Caco-2 (cell line): Measurements from ENCODE around the gene FHIT. TPM values are rescaled to one million over a fixed set of nuclear protein-coding genes. Genes with fewer than 3 reads are reported as not detected.

ENCODE experiments used
- BruUV-seq: library from RNA; stranded (reverse); fragments of 400-500 nt; replicated peaks from 2 replicates; lab custom pipeline; 2021; lab: Mats Ljungman, UMichigan
- CTCF ChIA-PET: fragments of 300-600 bp; sonication (Branson Sonifier 250); formaldehyde crosslinking; loops from one replicate; lab custom pipeline; 2022; ENCODE audit warnings: antibody characterized with exemption; lab: Charles Lee
- POLR2A ChIA-PET: fragments of 300-600 bp; sonication (Branson Sonifier 250); formaldehyde crosslinking; loops from one replicate; lab custom pipeline; 2022; ENCODE audit warnings: antibody characterized with exemption; lab: Charles Lee
- DNase-seq, 2 experiments: peaks; one replicate each; pipeline versions ENCODE4 v3.0.0 to v3.0.0-alpha.2; 2020 to 2022
- H3K27me3 ChIP-seq: replicated peaks from 2 replicates; pipeline ENCODE4 v1.6.0; 2011; ENCODE audit warnings: low read length; ENCODE audit not compliant: control insufficient read depth, insufficient read depth
- H3K36me3 ChIP-seq: 2 replicates; pipeline ENCODE4 v1.5.1; 2011; ENCODE audit warnings: low read length; ENCODE audit not compliant: control insufficient read depth, insufficient read depth
- H3K4me1 ChIP-seq: fragments of 250-450 bp; sonication (Bioruptor Pico); 2 replicates; pipeline ENCODE4 v1.5.1; 2020; ENCODE audit warnings: mild to moderate bottlenecking
- H3K4me3 ChIP-seq: 2 replicates; pipeline ENCODE4 v1.5.1; 2011; ENCODE audit warnings: low read depth, mild to moderate bottlenecking, control low read depth, low read length
- H3K9me3 ChIP-seq: fragments of 250-450 bp; sonication (Bioruptor Pico); 2 replicates; pipeline ENCODE4 v1.5.1; 2020; ENCODE audit warnings: mild to moderate bottlenecking, moderate library complexity
- H3K27ac Mint-ChIP-seq: one replicate; pipeline ENCODE4 v1.8.0; 2022; ENCODE audit warnings: mixed read lengths; ENCODE audit not compliant: unreplicated experiment
- H3K27me3 Mint-ChIP-seq: one replicate; pipeline ENCODE4 v1.8.0; 2022; ENCODE audit warnings: mixed read lengths; ENCODE audit not compliant: insufficient read depth, unreplicated experiment
- H3K36me3 Mint-ChIP-seq: one replicate; pipeline ENCODE4 v1.8.0; 2022; ENCODE audit warnings: mild to moderate bottlenecking, mixed read lengths; ENCODE audit not compliant: insufficient read depth, unreplicated experiment
- H3K4me1 Mint-ChIP-seq: one replicate; pipeline ENCODE4 v1.8.0; 2022; ENCODE audit warnings: low read depth, mixed read lengths; ENCODE audit not compliant: unreplicated experiment
- H3K4me3 Mint-ChIP-seq: one replicate; pipeline ENCODE4 v1.8.0; 2022; ENCODE audit warnings: mild to moderate bottlenecking, moderate library complexity, mixed read lengths; ENCODE audit not compliant: unreplicated experiment
- H3K9me3 Mint-ChIP-seq: one replicate; pipeline ENCODE4 v1.8.0; 2022; ENCODE audit warnings: mixed read lengths; ENCODE audit not compliant: unreplicated experiment
- CTCF ChIP-seq, 2 experiments: fragments of 200-600 bp in 1 of 2; IDR thresholded peaks; 1 replicate in 1 of 2; 2 replicates in 1 of 2; pipeline versions ENCODE4 v1.5.1 to v1.8.0; 2011 to 2022; ENCODE audit warnings: antibody characterized with exemption in 1 of 2, control low read depth in 1 of 2, inconsistent platforms in 1 of 2, low read depth in 1 of 2, low read length in 1 of 2, mild to moderate bottlenecking in 1 of 2, moderate library complexity in 1 of 2; ENCODE audit not compliant: insufficient read depth in 1 of 2, severe bottlenecking in 1 of 2, unreplicated experiment in 1 of 2
- intact Hi-C: fragments of 100-400 bp; cut with micrococcal nuclease; formaldehyde crosslinking; loops from one replicate; pipeline ENCODE4 v1.10.0; 2022; ENCODE audit not compliant: unreplicated experiment
- total RNA-seq: library from RNA; stranded (reverse); gene quantifications from 2 replicates; pipeline ENCODE4 v1.2.3, GENCODE V29; 2022

FHIT gene
- total RNA-seq, 1 experiment from 2014 or later = 8.3 TPM

- Histone ChIP-seq H3K4me1 (peaks cover 26% of the 10 kb centered on the region), H3K9me3 (no peaks in the 10 kb centered on the region; the same call in 1 of the 2 replicates), H3K36me3 (no peaks in the 10 kb centered on the region), H3K4me3 (no peak overlapping the region), H3K27me3 (no peaks in the 10 kb centered on the region)
- TF ChIP-seq CTCF (IDR thresholded peaks at IDR 0.05; ENCODE audit: insufficient read depth in 1 of 2, low read depth in 1 of 2, low read length in 1 of 2, severe bottlenecking in 1 of 2, unreplicated experiment in 1 of 2) = no peak
- CTCF ChIA-PET = no interaction called here
- H3K36me3 Mint-ChIP-seq = no peaks in the 10 kb centered on the region
- H3K4me1 Mint-ChIP-seq = peaks cover 16% of the 10 kb centered on the region
- BruUV-seq = no TSS peak
- intact Hi-C loops = no loop called here
- no peak overlapping the region for H3K4me3 Mint-ChIP-seq
- no peak overlapping the region for H3K27ac Mint-ChIP-seq
- POLR2A ChIA-PET = no interaction called here
- no peaks in the 10 kb centered on the region for H3K27me3 Mint-ChIP-seq
- peaks cover 9% of the 10 kb centered on the region for H3K9me3 Mint-ChIP-seq
- no peak for DNase-seq
Observed at GRCh38 chr3:60771766-60772165, 479.5 kb downstream of the FHIT start.

- Mint-ChIP-seq H3K27ac (no peak overlapping the region), H3K36me3 (no peaks in the 10 kb centered on the region), H3K4me3 (no peak overlapping the region), H3K9me3 (peaks cover 9% of the 10 kb centered on the region), H3K27me3 (no peaks in the 10 kb centered on the region), H3K4me1 (peaks cover 16% of the 10 kb centered on the region)
- ChIA-PET CTCF (no interaction called here), POLR2A (no interaction called here)
- intact Hi-C loops = no loop called here
- TF ChIP-seq CTCF (IDR thresholded peaks at IDR 0.05; ENCODE audit: insufficient read depth in 1 of 2, low read depth in 1 of 2, low read length in 1 of 2, severe bottlenecking in 1 of 2, unreplicated experiment in 1 of 2) = no peak
- Histone ChIP-seq H3K9me3 (no peaks in the 10 kb centered on the region; the same call in 1 of the 2 replicates), H3K4me3 (no peak overlapping the region), H3K4me1 (peaks cover 26% of the 10 kb centered on the region), H3K36me3 (no peaks in the 10 kb centered on the region), H3K27me3 (no peaks in the 10 kb centered on the region)
- peak; percentile 43 to 67 for DNase-seq
- no TSS peak for BruUV-seq
Observed at GRCh38 chr3:60770532-60770931, 480.7 kb downstream of the FHIT start.

- Mint-ChIP-seq H3K4me1 (peaks cover 11% of the 10 kb centered on the region), H3K9me3 (no peaks in the 10 kb centered on the region), H3K27me3 (no peaks in the 10 kb centered on the region), H3K36me3 (no peaks in the 10 kb centered on the region), H3K4me3 (no peak overlapping the region), H3K27ac (no peak overlapping the region)
- no peak overlapping the region for H3K4me3 ChIP-seq
- CTCF ChIA-PET = no interaction called here
- intact Hi-C loops = no loop called here
- no peak for TF ChIP-seq CTCF (IDR thresholded peaks at IDR 0.05; ENCODE audit: insufficient read depth in 1 of 2, low read depth in 1 of 2, low read length in 1 of 2, severe bottlenecking in 1 of 2, unreplicated experiment in 1 of 2)
- no peaks in the 10 kb centered on the region for H3K9me3 ChIP-seq
- BruUV-seq = no TSS peak
- H3K36me3 ChIP-seq = no peaks in the 10 kb centered on the region
- POLR2A ChIA-PET = no interaction called here
- no peaks in the 10 kb centered on the region for H3K27me3 ChIP-seq
- DNase-seq = no peak
- peaks cover 19% of the 10 kb centered on the region for H3K4me1 ChIP-seq
Observed at GRCh38 chr3:60767536-60767935, 483.7 kb downstream of the FHIT start.
